SK-N-SH treated with all-trans-retinoic acid at 6 μM for 48 hours (cell line): ENCODE results near the gene FBXO38.

Source experiments
- ATAC-seq: fragments of 200-7000 bp; cut with Tn5 transposase; 3 replicates; pipeline ENCODE4 v1.9.1; 2020; ENCODE audit warnings: mild to moderate bottlenecking, moderate library complexity
- ARNTL ChIP-seq: fragments of 450-650 bp; formaldehyde crosslinking; IDR thresholded peaks from 2 replicates; pipeline ENCODE4 v1.5.0; 2020; ENCODE audit warnings: low read depth, mild to moderate bottlenecking, moderate library complexity, borderline replicate concordance
- BACH2 ChIP-seq: fragments of 250-450 bp; sonication (Bioruptor Pico); IDR thresholded peaks from 2 replicates; pipeline ENCODE4 v1.9.0; 2021; ENCODE audit warnings: mild to moderate bottlenecking, borderline replicate concordance
- CREB5 ChIP-seq: fragments of 250-450 bp; sonication (Bioruptor Pico); IDR thresholded peaks from 2 replicates; pipeline ENCODE4 v1.5.1; 2020; ENCODE audit warnings: low read depth, mild to moderate bottlenecking, moderate library complexity
- CSDC2 ChIP-seq: fragments of 250-450 bp; sonication (Bioruptor Pico); IDR thresholded peaks from 2 replicates; pipeline ENCODE4 v1.5.0; 2020; ENCODE audit warnings: mild to moderate bottlenecking, moderate library complexity
- CSRNP3 ChIP-seq: fragments of 250-450 bp; sonication (Bioruptor Pico); IDR thresholded peaks from 2 replicates; pipeline ENCODE4 v1.5.1; 2021; ENCODE audit warnings: mild to moderate bottlenecking, moderate library complexity
- ESRRG ChIP-seq: fragments of 250-450 bp; sonication (Bioruptor Pico); IDR thresholded peaks from 2 replicates; pipeline ENCODE4 v1.6.1; 2021; ENCODE audit warnings: mild to moderate bottlenecking
- GLIS3 ChIP-seq: fragments of 250-450 bp; sonication (Bioruptor Pico); IDR thresholded peaks from 2 replicates; pipeline ENCODE4 v1.5.0; 2020; ENCODE audit warnings: mild to moderate bottlenecking, moderate library complexity
- ISL1 ChIP-seq: fragments of 250-450 bp; sonication (Bioruptor Pico); IDR thresholded peaks from 2 replicates; pipeline ENCODE4 v2.1.2; 2022; ENCODE audit warnings: mild to moderate bottlenecking, moderate library complexity
- OSR1 ChIP-seq: fragments of 250-450 bp; sonication (Bioruptor Pico); IDR thresholded peaks from 2 replicates; pipeline ENCODE4 v1.8.0; 2022; ENCODE audit warnings: moderate library complexity, mild to moderate bottlenecking, inconsistent platforms
- PATZ1 ChIP-seq: fragments of 250-450 bp; sonication (Bioruptor Pico); IDR thresholded peaks from 2 replicates; pipeline ENCODE4 v1.8.0; 2020; ENCODE audit warnings: mild to moderate bottlenecking, moderate library complexity, borderline replicate concordance
- PPARA ChIP-seq: fragments of 250-450 bp; sonication (Bioruptor Pico); IDR thresholded peaks from 2 replicates; pipeline ENCODE4 v1.5.0; 2020; ENCODE audit warnings: mild to moderate bottlenecking, borderline replicate concordance
- RARB ChIP-seq: fragments of 250-450 bp; sonication (Bioruptor Pico); IDR thresholded peaks from 2 replicates; pipeline ENCODE4 v1.8.0; 2021; ENCODE audit warnings: mild to moderate bottlenecking, moderate library complexity
- SNAI2 ChIP-seq: fragments of 250-450 bp; sonication (Bioruptor Pico); IDR thresholded peaks from 2 replicates; pipeline ENCODE4 v1.5.0; 2020; ENCODE audit warnings: mild to moderate bottlenecking, moderate library complexity
- TCF4 ChIP-seq: fragments of 250-450 bp; sonication (Bioruptor Pico); IDR thresholded peaks from 2 replicates; pipeline ENCODE4 v1.8.0; 2021; ENCODE audit warnings: mild to moderate bottlenecking, moderate library complexity, borderline replicate concordance
- TOX ChIP-seq: fragments of 250-450 bp; sonication (Bioruptor Pico); IDR thresholded peaks from 2 replicates; pipeline ENCODE4 v1.8.0; 2021; ENCODE audit warnings: mild to moderate bottlenecking, moderate library complexity, borderline replicate concordance
- TSHZ2 ChIP-seq: fragments of 250-450 bp; sonication (Bioruptor Pico); IDR thresholded peaks from 2 replicates; pipeline ENCODE4 v1.5.0; 2020; ENCODE audit warnings: mild to moderate bottlenecking, moderate library complexity
- ZC3H10 ChIP-seq: fragments of 250-450 bp; sonication (Bioruptor Pico); IDR thresholded peaks from 2 replicates; pipeline ENCODE4 v1.5.1; 2021; ENCODE audit warnings: mild to moderate bottlenecking, moderate library complexity
- ZFP3 ChIP-seq: fragments of 250-450 bp; sonication (Bioruptor Pico); IDR thresholded peaks from 2 replicates; pipeline ENCODE4 v1.5.0; 2020; ENCODE audit warnings: mild to moderate bottlenecking, moderate library complexity
- ZFP30 ChIP-seq: fragments of 450-650 bp; formaldehyde crosslinking; IDR thresholded peaks from 2 replicates; pipeline ENCODE4 v1.5.0; 2022; ENCODE audit warnings: mild to moderate bottlenecking, moderate library complexity
- ZNF565 ChIP-seq: fragments of 450-650 bp; formaldehyde crosslinking; conservative IDR thresholded peaks from 2 replicates; pipeline ENCODE4 v1.5.0; 2020; ENCODE audit warnings: low read depth, mild to moderate bottlenecking, moderate library complexity
- ZNF70 ChIP-seq: fragments of 450-650 bp; formaldehyde crosslinking; IDR thresholded peaks from 2 replicates; pipeline ENCODE4 v1.5.0; 2020; ENCODE audit warnings: mild to moderate bottlenecking, moderate library complexity
- ZNF8 ChIP-seq: fragments of 450-650 bp; formaldehyde crosslinking; IDR thresholded peaks from 2 replicates; pipeline ENCODE4 v1.5.0; 2020; ENCODE audit warnings: mild to moderate bottlenecking, moderate library complexity

Gene FBXO38

GRCh38 chr5:148416416-148416815 lies 32.7 kb downstream of the FBXO38 start:
- ATAC-seq, result no peak
- no peak for TF ChIP-seq CSDC2 (CRISPR knock-in tag)
- TF ChIP-seq ZNF8 (CRISPR knock-in tag), result no peak
- TF ChIP-seq ZFP30, result no peak
- no peak for TF ChIP-seq GLIS3 (CRISPR knock-in tag)
- no peak for TF ChIP-seq RARB (CRISPR knock-in tag)
- TF ChIP-seq ESRRG (CRISPR knock-in tag), result no peak
- TF ChIP-seq SNAI2 (CRISPR knock-in tag), result no peak
- no peak for TF ChIP-seq ISL1 (CRISPR knock-in tag)
- no peak for TF ChIP-seq ZNF70 (CRISPR knock-in tag)
- no peak for TF ChIP-seq TSHZ2
- TF ChIP-seq CSRNP3 (CRISPR knock-in tag), result no peak
- TF ChIP-seq ZC3H10 (CRISPR knock-in tag), result no peak
- no peak for TF ChIP-seq OSR1 (CRISPR knock-in tag)
- no peak for TF ChIP-seq TOX (CRISPR knock-in tag)
- TF ChIP-seq TCF4 (CRISPR knock-in tag), result no peak
- no peak for TF ChIP-seq ZFP3
- no peak for TF ChIP-seq BACH2 (CRISPR knock-in tag)
- TF ChIP-seq, all 23 proteins: peak for 0

- no peak for TF ChIP-seq CSRNP3 (CRISPR knock-in tag)
- no peak for TF ChIP-seq PATZ1 (CRISPR knock-in tag)
- TF ChIP-seq ISL1 (CRISPR knock-in tag), result no peak
- TF ChIP-seq SNAI2 (CRISPR knock-in tag), result no peak
- no peak for TF ChIP-seq ZNF565 (CRISPR knock-in tag)
- no peak for TF ChIP-seq TCF4 (CRISPR knock-in tag)
- TF ChIP-seq PPARA (CRISPR knock-in tag), result no peak
- TF ChIP-seq ZFP3, result no peak
- no peak for TF ChIP-seq GLIS3 (CRISPR knock-in tag)
- no peak for TF ChIP-seq ARNTL (CRISPR knock-in tag)
- TF ChIP-seq ZNF8 (CRISPR knock-in tag), result no peak
- TF ChIP-seq CREB5 (CRISPR knock-in tag), result no peak
- no peak for TF ChIP-seq TOX (CRISPR knock-in tag)
- TF ChIP-seq ESRRG (CRISPR knock-in tag), result no peak
- no peak for TF ChIP-seq ZNF70 (CRISPR knock-in tag)
- no peak for TF ChIP-seq CSDC2 (CRISPR knock-in tag)
- TF ChIP-seq ZFP30, result no peak
- no peak for TF ChIP-seq RARB (CRISPR knock-in tag)
- TF ChIP-seq TSHZ2, result no peak
- ATAC-seq, result no peak
Observed at GRCh38 chr5:148416921-148417320, 33.2 kb downstream of the FBXO38 start.
